Body of pancreas (tissue), 4 donors: Measurements from ENCODE around the gene AXL. TPM values are rescaled to one million over a fixed set of nuclear protein-coding genes. Genes with fewer than 3 reads are reported as not detected.
"Not testable (repeated sequence)": the region's sequence is repeated elsewhere in the genome, so short reads cannot be mapped to it uniquely, and the experiment has no call there.

ENCODE experiments used
- ATAC-seq: fragments of 150-250 bp; one replicate; pipeline ENCODE4 v1.9.1; 2016
- DNase-seq, 4 donors: peaks; one replicate each; pipeline ENCODE4 v3.0.0-alpha.2; 2019
- H3K27ac ChIP-seq, 4 donors: fragments of 200-600 bp; sonication (generic); 1 replicate in 3 of 4; 2 replicates in 1 of 4; pipeline versions ENCODE4 v1.5.1 to v1.6.1; 2016 to 2019; ENCODE audit warnings: mild to moderate bottlenecking in 1 of 4, mixed read lengths in 1 of 4, moderate library complexity in 1 of 4
- H3K27me3 ChIP-seq, 2 donors: fragments of 200-600 bp; sonication (generic); one replicate each; pipeline ENCODE4 v1.6.0; 2016; ENCODE audit warnings: mild to moderate bottlenecking in 1 of 2
- H3K36me3 ChIP-seq, 2 donors: fragments of 200-600 bp; sonication (generic); replicated peaks in 1 of 2; 2 replicates each; pipeline ENCODE4 v1.5.1; 2016; ENCODE audit warnings: low read depth in 2 of 2; ENCODE audit not compliant: insufficient read depth in 1 of 2
- H3K4me1 ChIP-seq: fragments of 200-600 bp; sonication (generic); one replicate; pipeline ENCODE4 v1.6.0; 2016
- H3K4me3 ChIP-seq, 2 donors: fragments of 200-600 bp; sonication (generic); 1 replicate in 1 of 2; 2 replicates in 1 of 2; pipeline ENCODE4 v1.5.1; 2016 to 2019
- H3K9me3 ChIP-seq, 3 donors: fragments of 200-600 bp; sonication (generic); 1 replicate in 2 of 3; 2 replicates in 1 of 3; pipeline ENCODE4 v1.5.1; 2016
- CTCF ChIP-seq, 7 experiments: fragments of 450-650 bp in 4 of 7; fragments of 200-600 bp in 3 of 7; sonication (generic) in 3 of 7; IDR thresholded peaks; one replicate each; pipeline ENCODE4 v1.5.1; 2016 to 2019; ENCODE audit warnings: antibody characterized with exemption in 7 of 7
- POLR2A ChIP-seq, 3 donors: fragments of 450-650 bp; IDR thresholded peaks; one replicate each; pipeline ENCODE4 v1.6.1; 2016; ENCODE audit warnings: antibody characterized with exemption in 3 of 3, mild to moderate bottlenecking in 2 of 3
- WGBS, 2 donors: methylation state at CpG; one replicate each; pipeline ENCODE4 v1.1.5; 2017; 5-methylcytosine and 5-hydroxymethylcytosine counted together
- intact Hi-C: fragments of 100-400 bp; cut with DNase I; formaldehyde crosslinking; loops from one replicate; pipeline ENCODE4 v1.15.1; 2023
- total RNA-seq, 2 donors: library from RNA; depleted of rRNA; stranded (reverse); fragments of >200 nt; gene quantifications; one replicate each; pipeline ENCODE4 v1.1.0, GENCODE V29; 2016

AXL gene
- total RNA-seq, 2 donors from 2014 or later: 14.2 to 15.0 TPM

GRCh38 chr19:41278478-41278877 is 59.5 kb downstream of the AXL start:
- Histone ChIP-seq H3K27ac (no peak overlapping the region), H3K36me3 (peaks cover 45 to 87% of the 10 kb centered on the region in 2 donors), H3K27me3 (no peaks in the 10 kb centered on the region), H3K9me3 (no peaks in the 10 kb centered on the region), H3K4me1 (no peaks in the 10 kb centered on the region), H3K4me3 (no peak overlapping the region)
- ATAC-seq (no peak), DNase-seq (no peak)
- intact Hi-C loops: no loop called here
- TF ChIP-seq POLR2A (IDR thresholded peaks at IDR 0.05) (no peak), CTCF (IDR thresholded peaks at IDR 0.05) (no peak)
- 93 to 95% methylated on average over 2 of the region's 2 CpGs for WGBS, 2 donors

- ATAC-seq (no peak), DNase-seq (no peak)
- Histone ChIP-seq H3K4me1 (no peaks in the 10 kb centered on the region), H3K36me3 (peaks cover 14 to 33% of the 10 kb centered on the region in 2 donors), H3K27me3 (no peaks in the 10 kb centered on the region), H3K27ac (no peak overlapping the region), H3K9me3 (no peaks in the 10 kb centered on the region), H3K4me3 (no peak overlapping the region)
- WGBS, 2 donors: 85 to 87% methylated on average over 3 of the region's 3 CpGs
- intact Hi-C loops: no loop called here
- TF ChIP-seq POLR2A (IDR thresholded peaks at IDR 0.05) (no peak), CTCF (IDR thresholded peaks at IDR 0.05) (no peak)
Observed at GRCh38 chr19:41288673-41289530, 69.9 kb downstream of the AXL start.

GRCh38 chr19:41289814-41290213 is 70.8 kb downstream of the AXL start:
- intact Hi-C loops, H3K27ac ChIP-seq, H3K4me3 ChIP-seq, H3K27me3 ChIP-seq, H3K4me1 ChIP-seq, ATAC-seq, DNase-seq, H3K9me3 ChIP-seq: not testable (repeated sequence)
- peaks cover 14 to 36% of the 10 kb centered on the region in 2 donors for H3K36me3 ChIP-seq
- WGBS, 2 donors: 93 to 95% methylated on average over 8 of the region's 8 CpGs

- TF ChIP-seq POLR2A (IDR thresholded peaks at IDR 0.05) (no peak), CTCF (IDR thresholded peaks at IDR 0.05) (no peak)
- peaks cover 18 to 40% of the 10 kb centered on the region in 2 donors for H3K36me3 ChIP-seq
- peaks cover 20% of the 10 kb centered on the region for H3K4me1 ChIP-seq
- intact Hi-C loops: no loop called here
- H3K4me3 ChIP-seq: no peak overlapping the region
- no peaks in the 10 kb centered on the region for H3K9me3 ChIP-seq
- no peak overlapping the region for H3K27ac ChIP-seq
- no peaks in the 10 kb centered on the region for H3K27me3 ChIP-seq
- ATAC-seq (no peak), DNase-seq (no peak)
- 96 to 98% methylated on average over 10 of the region's 10 CpGs for WGBS, 2 donors
Observed at GRCh38 chr19:41294393-41294792, 75.4 kb downstream of the AXL start.

GRCh38 chr19:41295499-41295898 is 76.5 kb downstream of the AXL start:
- DNase-seq (no peak), ATAC-seq (no peak)
- intact Hi-C loops: no loop called here
- peaks cover 20 to 40% of the 10 kb centered on the region in 2 donors for H3K36me3 ChIP-seq
- H3K4me3 ChIP-seq: no peak overlapping the region
- H3K27ac ChIP-seq: peak overlapping the region in 1 of 4 donors; percentile 72
- no peaks in the 10 kb centered on the region for H3K9me3 ChIP-seq
- peaks cover 20% of the 10 kb centered on the region for H3K4me1 ChIP-seq
- no peaks in the 10 kb centered on the region for H3K27me3 ChIP-seq
- 62 to 77% methylated on average over 6 of the region's 6 CpGs for WGBS, 2 donors
- TF ChIP-seq CTCF (IDR thresholded peaks at IDR 0.05) (no peak), POLR2A (IDR thresholded peaks at IDR 0.05) (no peak)
